Epidermal melanocyte (primary cell): ENCODE results near the gene COL16A1.

Experiments
- DNase-seq: peaks from one replicate; pipeline ENCODE4 v3.0.0; 2011; ENCODE audit warnings: low spot score; ENCODE audit not compliant: insufficient read length

Gene COL16A1

DNA sequence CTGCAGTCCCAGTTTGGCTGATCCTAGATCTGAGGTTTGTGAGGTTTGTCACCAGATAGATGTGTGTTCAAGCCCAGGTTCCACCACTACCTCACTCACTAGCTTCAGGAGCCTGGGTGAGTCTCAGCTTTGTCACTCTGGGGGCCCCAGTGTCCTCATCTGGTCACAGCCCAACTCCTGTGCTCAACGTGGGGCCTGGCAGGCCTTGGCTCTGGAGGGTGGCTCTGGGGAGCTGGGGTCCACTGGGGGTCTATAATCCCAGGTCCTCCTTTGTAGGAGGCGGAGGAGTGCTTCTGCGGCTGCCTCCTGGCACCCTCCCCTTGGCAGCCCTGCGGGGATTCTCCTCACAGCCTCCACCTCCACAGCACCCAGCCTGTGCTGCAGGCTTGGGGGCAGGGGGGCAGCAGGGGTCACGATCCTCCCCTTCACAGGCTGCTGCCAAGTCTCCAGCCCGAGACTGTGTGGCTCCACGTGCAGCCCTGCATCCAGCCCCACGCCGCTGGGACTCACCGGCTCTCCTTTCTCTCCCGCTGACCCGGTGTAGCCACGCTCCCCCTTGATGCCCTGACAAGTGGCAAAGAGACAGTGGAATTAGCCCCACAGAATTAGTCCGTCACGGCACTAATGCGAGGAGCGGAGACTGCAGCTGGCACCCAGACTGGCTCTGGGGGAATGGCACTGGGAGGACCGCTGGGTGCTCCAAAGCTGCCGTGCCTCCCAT lies 36.6 kb downstream of the COL16A1 start:
- no peak for DNase-seq

DNA sequence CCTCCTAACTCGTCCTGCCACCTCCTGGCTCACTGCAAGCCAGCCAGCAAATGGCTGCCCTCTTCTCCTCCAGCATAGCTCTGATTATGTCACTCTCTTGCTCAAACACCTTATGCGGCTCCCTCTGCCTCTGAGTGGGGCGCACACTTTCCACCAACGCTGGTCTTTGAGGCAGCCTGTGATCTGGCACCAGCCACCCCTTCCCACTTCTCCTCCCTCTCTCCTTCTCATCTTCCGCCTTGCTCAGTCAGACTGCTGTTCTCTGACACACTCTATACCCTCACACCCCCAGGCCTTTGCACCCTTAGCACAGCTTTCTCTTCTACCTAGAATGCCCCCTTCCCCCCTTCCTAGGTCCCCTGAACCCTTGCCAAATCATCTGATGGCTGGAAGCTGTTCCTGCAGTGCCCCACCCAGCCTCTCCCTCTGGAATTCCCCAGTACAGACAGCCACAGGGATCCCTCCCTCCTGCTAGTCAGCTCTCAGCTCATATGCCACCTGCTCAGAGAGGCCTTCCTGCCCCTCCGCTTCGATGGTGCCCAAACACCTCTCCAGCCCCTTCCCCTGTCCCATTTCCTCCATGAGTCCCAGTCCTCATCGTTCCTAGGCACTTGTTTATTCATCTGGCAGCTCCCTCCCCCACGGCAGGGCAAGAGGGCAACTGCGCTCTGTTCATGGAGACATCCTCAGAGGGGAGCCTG lies 37.4 kb downstream of the COL16A1 start:
- no peak for DNase-seq

DNA sequence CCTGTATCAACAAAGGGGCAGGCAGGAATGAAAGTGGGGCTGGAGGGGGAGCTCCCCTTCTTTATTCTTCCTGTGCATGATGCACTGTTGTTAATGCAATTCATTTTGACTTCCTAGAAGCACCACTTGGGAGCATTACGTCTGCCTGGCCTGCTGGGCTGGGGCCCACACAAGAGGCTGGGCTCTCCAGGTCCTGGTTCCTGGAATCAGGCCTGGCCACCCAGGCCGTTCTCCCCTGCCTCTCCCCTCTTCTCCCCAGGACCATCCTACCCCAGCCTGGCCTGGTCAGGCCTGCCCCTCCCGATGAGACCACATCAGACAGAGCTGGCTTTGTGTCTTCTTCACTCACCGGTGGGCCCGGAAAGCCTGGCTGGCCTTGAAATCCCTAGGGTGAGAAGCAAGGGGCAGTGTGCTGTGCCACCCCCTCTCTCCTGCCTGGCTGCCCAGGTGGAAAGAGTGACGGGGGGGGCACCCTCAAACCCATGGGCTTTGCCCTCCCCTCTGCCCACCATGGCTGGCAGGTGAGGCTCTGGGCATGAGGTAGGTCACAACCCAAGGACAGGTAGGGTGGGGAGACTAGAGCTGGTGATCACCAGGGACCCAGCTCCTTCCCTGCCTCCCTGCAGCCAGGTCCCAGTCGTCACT lies 38.5 kb downstream of the COL16A1 start:
- no peak for DNase-seq

DNA sequence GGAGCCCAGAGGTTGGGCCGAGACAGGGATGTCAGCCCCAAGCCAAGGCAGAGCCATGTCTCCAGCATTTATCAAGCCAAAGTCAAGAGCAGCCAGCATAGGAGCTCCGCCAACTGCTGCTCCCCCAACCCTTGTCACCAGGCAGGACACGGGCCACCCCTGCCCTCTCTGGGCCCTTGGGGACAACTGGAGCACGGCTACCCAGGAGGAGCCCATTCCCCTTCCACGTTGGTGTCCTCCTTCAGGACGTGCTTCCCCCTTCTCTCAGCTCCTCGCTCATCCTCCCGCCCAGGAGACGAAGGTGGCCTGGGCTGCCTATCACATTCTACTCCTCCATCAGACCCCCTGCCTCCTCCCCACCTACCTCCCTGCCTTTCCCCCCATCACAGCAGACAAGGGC lies 39.3 kb downstream of the COL16A1 start:
- DNase-seq = no peak

DNA sequence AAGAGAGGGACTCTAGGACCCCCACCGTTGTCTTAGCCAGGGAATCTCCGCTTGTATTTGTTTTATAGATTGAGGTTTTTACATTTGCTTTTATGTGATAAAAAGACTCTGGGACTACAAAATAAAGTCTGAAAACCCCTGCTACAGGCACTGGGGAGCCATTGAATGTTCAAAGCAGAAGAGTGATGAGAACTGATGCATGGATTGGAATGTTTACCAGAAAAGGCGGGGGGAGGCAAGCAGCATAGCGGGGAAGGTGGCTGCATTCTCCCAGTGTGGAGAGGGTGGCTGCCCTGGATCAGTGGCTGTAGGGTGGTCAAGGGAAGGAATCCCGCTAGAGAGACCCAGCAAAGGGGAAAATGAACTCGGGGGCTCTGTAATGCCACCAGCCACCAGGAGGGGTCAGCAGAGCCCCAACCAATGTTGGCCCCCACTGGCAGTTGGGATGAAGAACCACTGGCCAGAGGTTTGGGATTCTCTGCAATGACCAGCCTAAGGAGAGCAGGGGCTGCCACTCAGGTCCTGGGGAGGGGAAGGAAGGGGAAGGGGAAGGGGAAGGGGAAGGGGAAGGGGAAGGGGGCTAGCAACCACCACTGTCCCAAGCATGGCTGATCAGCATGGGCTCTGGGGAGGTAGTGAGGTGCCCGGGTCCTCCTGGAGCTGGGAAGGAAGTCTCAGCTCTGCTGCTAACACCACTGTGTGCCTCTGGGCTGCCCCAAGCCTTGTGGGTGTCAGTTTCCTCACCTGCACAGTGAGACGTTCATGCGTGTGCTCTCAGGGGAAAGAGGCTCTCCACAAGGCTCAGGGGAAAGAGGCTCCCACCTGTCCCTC lies 40.0 kb downstream of the COL16A1 start:
- peak; percentile 79 for DNase-seq

DNA sequence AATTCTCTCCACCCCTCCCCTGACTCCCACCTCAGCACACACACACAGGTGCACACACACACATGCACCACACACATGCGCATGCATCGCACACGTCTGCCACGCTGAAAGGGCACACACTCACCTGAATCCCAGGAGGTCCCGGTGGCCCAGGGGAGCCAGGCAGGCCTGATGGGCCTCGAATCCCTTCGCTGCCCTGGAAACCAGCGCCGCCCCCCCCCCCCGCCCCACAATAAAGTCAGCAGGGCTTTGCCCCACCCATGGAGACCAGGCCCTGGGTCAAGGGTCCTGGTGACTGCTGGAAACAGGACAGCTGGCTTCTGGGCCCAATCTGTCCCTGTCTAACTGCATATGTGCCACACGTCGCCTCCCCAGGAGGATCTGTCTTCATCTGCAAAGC lies 41.4 kb downstream of the COL16A1 start:
- DNase-seq = no peak

DNA sequence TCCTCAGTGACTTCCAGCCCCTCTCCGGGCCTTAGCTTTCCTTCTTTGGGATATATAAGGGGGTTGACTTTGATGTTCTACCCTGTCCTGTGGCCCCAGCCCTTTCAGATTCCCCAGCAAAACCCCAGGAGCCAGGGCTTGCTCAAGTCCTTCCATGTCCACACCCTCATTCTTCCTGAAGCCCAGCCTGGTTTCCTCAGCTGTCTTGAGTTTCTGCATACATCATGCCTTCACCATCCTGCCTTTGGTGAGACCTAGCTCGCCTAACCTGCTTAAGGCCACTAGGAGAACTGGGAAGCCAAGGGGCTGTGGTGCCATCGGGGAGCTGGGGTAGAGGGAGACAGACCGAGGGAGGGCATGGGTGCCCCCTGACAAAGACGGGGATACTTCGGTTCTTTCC lies 42.0 kb downstream of the COL16A1 start:
- DNase-seq = no peak

DNA sequence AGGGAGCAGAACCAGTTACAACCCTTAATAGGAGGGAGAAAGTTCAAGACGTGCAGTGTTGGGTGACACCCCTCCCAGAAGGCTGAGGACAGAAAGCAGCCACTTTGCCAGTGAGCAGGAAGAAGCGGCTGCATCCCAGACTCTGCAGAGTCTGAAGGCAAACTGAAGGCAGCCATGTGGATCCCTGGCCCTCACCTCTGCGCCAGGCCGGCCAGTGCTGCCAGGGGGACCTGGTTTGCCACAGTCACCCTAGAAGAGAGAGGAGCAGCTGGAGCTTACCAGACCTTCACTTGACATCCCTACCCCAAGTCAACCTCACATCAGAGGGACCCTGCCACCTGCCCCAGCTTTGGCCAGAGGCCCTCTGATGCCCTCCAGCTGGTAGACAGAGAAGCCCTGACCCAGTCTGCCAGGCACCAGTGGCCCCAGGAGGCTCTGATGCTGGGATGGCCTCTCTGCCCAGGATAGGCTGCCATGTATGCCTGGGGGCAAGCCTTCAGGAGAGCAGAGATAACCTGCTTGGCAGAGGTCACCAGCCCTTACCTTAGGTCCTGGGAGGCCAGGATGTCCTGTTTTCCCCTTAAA lies 42.9 kb downstream of the COL16A1 start:
- DNase-seq = no peak

DNA sequence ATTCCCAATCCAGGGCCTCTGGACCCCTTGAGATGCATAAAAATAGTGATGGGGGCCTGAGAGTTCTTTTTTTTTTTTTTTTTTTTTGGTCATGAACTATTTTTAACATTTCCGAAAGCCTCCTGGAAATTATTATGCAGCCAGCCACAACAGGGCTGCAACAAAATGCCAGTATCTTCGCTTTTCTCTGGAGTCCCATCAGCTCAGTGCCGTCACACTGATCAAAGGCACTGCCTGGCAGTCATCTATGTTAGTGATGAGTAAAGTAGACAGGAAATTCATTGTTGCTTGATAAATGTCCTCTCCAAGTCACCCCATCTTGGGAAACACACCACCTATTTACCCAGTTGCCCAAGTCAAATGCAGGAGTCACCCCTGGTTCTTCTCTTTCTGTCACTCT lies 43.9 kb downstream of the COL16A1 start:
- DNase-seq = no peak

DNA sequence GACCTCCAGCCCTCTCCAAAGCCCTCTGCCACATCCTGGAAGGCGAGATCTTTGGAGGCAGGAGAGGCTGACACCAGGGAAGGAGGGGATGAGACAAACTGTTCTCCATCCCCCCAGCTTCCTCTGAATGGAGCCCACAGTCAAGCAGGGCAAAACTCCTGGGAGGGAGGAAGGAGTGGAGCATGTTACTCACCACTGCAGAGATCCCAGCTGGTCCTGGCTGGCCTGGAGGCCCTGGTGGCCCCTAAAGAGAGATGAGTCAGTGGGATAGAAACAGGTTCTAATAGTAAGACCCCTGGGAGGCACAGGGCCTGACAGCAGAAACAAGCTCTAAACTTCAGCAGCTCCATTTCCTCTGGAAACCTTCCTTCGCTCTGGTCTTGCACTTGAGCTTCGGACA lies 45.1 kb downstream of the COL16A1 start:
- DNase-seq = no peak

DNA sequence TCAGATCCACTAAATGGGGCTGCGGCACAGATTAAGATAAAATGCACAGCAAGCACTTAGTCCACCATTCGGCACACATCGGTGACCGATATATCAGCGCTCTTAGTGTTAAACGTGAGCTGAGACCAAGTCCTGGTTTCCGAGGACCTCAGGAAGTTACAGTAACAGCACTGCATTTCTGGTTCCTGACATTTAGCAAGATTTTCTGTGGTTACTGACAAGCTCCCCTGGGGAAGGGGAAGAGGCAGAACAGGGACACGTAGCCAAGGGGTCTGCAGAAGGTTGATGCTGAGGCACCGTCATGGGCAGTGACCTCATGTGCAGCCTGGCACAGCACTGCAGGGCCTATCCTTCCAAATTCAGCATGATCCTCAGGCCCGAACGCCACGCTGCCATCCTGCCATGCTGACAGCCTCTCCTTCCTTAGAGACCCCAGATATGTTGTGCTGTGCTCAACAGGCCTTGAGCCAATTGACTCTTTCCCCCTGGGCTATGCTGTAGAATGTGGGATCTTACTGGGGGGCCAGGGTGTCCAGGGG lies 45.8 kb downstream of the COL16A1 start:
- DNase-seq = no peak

DNA sequence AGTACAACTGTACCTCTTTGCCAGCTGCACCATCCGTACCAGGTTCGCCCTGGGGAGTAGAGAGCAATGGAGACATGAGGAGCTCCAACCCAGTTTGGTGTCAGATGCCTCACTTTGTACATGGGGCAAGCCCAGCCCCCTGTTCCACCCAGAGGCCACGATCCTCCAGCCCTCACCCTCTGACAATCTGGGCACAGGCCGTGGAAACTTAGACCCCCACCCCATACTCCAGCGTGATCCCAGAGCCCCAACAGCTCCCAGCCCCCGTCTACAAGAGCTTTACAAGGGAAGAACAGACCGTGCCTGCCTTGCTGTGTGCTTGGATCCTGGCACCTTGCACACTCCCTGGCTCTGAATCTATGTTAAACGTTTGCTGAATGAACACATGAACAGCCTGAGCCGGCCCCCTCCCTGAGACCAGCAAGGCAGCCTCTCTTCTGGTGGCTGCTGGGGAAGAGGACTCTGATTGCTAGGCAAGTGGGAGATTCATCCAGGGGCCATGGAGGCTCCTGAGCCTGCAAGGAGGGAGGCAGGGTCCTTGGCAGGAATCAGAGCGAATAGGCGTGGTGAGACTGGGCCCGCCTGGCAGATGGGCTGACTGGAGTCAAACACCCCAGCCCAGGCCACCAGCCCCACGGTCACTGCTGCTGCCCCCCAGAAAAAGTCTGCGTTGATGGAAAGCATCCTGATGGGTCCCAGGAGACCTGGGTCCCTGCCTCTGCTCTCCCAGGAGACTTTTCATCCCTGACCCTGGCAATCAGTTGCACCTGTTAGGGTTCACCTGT lies 46.6 kb downstream of the COL16A1 start:
- no peak for DNase-seq

DNA sequence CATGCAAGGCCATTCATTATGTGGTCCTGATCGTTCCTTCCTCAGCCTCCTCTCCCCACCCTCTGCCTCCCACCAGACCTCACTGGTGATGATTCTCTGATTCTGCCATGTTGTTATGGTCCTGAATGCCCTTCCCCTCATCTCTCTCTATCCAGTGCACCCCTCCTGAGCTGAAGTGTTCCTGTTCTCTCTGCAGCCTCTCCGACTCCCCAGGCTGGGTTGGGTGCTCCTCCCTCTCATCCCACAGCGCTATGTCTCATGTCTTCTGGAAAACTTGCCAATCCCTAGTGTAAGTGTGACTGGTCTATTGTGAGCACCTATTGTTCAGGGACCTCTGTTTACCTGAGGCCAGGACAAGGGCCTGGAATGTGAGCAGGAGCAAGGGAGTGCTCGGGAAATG lies 48.1 kb downstream of the COL16A1 start:
- no peak for DNase-seq

DNA sequence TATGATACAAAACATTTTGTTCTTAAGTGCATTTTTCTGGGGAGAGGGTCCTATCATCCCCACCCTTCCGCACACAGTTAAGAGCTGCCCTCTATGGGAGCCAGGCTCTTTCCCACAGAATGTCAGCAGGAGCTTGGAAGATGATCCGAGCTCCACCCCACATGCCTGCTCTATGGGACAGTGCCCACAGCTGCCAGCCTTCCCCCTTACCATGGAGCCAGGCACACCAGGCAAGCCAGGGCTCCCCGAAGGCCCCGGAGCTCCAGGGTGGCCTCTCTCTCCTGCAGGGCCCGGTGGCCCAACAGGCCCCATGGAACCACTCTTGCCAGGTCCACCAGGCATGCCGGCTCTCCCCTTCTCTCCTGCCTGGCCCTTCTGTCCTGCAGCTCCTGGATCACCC lies 48.7 kb downstream of the COL16A1 start:
- no peak for DNase-seq

DNA sequence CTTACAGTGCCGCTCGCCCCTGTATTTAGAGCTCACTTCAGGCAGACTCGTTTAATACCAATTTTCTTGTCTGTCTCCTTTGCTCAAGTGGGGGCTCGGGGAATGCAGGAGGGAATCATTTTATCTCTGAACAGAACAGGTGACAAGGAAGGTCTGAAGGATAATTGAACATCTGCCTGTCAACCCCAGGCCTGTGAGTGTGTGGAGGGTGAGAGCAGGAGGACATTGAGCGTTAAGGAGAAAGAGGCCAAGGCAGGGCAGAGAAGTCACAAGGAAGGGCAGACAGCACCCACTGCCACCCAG lies 49.4 kb downstream of the COL16A1 start:
- no peak for DNase-seq

DNA sequence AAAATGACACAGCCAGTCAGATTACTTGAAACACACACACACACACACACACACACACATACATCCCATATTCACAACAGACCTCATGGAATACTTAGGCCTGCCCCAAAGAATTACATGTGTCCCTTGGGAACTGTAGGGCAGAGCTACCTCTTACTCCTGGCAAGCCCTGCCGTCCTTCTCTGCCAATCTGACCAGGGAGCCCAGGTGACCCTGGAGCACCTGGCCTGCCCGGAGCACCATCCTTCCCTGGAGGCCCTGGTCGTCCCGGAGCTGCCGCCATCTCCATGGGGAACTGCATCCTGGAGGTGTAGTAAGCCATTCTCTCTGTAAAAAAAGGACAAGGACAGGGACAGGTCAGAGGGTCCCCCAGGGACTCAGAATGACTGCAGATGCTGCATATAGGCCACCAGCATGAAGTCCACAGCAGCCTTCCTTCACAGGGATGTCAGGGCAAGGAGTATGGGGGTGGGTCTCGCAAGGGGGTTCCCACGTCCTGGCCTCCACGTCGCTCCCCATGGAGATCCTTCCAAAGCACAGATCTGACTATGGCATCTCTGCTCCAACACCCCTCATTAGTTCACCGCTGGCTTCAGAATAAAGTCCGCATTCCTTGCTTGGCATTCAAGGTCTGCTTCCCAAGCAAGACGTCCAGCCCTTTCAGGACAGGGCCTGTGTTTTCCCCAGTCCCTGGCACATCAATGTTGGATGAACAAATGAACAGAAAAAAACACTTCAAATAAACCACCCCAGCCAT lies 49.9 kb downstream of the COL16A1 start:
- DNase-seq = no peak

DNA sequence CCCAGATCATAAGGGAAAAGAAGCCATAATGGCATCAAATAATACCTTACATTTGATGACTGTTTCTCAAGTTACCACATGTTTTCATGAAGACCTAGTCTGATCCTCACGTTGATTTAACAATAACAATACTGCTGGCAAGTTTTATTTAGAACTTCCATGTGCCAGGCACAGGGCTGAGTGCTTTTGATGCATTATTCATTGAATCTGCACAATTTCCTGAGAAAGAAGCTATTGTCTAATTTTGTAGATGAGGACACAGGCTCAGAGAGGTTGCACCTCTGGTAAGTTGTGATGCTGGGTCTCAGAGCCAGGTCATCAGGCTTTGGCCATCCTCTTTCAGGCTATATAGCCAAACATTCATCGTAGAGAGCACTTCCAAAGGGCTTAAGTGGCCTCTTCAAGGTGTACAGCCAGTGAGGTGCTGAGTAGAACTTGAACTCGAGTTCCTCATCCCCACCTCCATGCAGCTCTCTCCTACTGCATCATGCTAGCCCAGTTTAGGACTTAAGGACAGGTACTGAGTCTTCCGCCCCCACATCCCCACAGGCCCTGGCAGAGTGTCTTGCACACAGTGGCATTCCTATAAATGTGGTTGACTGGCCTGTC lies 50.8 kb downstream of the COL16A1 start:
- no peak for DNase-seq

DNA sequence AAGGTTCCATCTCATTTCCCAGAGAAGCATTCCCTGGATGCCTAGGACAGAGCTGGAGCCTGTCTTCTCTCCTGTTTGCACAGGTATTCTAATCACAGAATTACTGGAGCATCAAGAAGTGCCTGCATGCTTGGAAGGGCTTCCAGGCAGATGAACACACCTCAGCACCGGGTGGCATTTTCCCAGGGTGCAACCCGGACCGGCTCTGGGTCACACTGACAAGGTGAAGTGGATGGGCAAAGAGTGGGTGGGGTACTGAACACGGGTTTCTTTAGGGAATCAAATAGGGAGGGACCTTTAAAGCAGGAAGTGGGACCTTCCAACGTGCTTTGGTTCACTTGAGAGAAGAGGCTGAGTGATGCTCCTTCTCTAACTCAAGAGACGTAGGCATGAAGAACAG lies 52.1 kb downstream of the COL16A1 start:
- no peak for DNase-seq

DNA sequence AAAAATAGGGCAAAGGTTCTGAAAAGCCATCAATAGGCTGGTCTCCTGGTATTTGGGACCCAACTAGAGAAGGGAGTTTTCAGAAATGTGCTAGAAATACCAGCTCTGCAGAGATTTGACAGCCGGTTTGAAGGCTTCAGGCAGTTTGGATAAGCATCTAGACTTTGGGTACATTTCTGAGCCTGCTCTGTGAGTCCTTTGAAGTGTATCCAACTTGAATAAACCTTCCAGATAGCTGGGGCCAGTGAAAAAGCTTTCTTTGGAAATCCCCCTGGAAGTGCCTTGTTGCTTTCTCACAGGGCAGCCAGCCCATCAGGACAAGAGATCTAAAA lies 52.8 kb downstream of the COL16A1 start:
- no peak for DNase-seq
